Suppressor macrophage treated with lipopolysaccharide for 4 hours (primary cell): ENCODE results near the gene RBM39.
"Not testable (repeated sequence)": the region's sequence is repeated elsewhere in the genome, so short reads cannot be mapped to it uniquely, and the experiment has no call there.

Source experiments
- DNase-seq: peaks from one replicate; pipeline ENCODE4 v3.0.0-alpha.2; 2020

The RBM39 gene

GRCh38 chr20:35724321-35725230 is 17.5 kb downstream of the RBM39 start:
- DNase-seq = no peak

DNA sequence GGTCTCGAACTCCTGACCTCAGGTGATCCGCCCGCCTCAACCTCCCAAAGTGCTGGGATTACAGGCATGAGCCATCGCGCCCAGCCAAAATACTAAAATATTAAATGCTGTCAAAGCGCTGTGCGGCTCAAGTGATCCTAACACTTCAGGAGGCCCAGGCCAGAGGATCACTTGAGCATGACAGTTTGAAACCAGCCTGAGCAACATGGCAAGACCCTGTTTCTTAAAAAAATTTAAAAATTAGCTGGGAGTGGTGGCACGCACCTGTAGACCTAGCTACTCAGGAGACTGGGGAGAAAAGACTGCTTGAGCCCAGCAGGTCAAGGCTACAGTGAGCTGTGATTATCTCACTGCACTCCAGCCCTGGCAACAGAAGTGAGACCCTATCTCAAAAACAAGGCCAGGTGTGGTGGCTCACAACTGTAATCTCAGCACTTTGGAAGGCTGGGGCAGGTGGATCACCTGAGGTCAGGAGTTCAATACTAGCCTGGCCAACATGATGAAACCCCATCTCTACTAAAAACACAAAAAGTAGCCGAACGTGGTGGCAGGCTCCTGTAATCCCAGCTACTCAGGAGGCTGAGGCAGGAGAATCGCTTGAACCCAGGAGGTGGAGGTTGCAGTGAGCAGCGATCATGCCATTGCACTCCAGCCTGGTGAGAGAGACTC is 18.3 kb downstream of the RBM39 start:
- not testable (repeated sequence) for DNase-seq

GRCh38 chr20:35723275-35723639 is 18.8 kb downstream of the RBM39 start:
- DNase-seq = not testable (repeated sequence)

DNA sequence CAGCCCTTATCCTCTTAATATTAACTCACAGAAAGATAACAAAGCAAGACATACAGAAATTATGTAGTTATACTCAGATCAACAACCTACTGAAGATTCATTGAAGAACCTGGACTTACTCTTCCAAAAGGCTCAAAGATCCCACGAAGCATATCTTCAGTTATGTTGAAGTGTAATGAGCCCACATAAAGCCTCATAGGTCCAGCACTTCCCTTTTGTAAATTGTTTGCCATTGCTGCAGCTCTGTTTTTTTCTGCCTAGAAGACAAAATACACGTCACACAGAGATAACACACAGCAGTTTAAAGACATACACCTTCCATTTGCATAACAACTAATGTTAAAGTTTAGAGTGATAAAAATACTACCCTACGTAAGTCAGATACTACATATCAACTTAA is 20.4 kb downstream of the RBM39 start:
- no peak for DNase-seq

DNA sequence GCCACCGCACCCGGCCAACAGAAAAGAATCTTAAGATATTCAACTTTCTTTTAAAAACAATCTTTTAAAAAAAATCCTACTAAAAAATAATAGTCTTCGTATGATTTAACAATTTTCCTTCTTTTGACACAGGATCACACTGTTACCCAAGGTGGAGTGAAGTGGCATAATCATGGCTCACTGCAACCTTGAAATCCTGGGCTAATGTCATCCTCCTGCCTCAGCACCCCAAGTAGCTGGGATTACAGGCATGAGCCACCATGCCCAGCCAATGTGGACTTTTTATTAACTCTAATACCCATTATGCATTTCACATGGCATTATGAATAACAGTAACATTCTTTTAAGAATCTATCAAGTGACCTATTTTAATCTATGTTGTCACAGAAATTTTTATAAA is 20.8 kb downstream of the RBM39 start:
- no peak for DNase-seq

- DNase-seq = no peak
Measured at GRCh38 chr20:35720165-35721123, 21.6 kb downstream of the RBM39 start.

DNA sequence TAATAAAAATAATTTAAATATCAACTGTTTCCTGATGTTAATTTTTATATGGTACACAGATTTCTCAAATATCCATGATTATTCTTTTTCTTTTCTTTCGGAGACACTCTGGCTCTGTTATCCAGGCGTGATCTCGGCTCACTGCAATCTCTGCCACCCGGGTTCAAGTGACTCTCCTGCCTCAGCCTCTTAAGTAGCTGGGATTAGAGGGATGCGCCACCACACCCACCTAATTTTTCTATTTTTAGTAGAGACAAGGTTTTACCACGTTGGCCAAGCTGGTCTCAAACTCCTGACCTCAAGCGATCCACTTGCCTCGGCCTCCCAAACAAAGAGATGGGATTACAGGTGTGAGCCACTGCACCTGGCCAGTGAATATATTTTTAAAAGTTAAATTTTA is 22.3 kb downstream of the RBM39 start:
- DNase-seq = no peak

DNA sequence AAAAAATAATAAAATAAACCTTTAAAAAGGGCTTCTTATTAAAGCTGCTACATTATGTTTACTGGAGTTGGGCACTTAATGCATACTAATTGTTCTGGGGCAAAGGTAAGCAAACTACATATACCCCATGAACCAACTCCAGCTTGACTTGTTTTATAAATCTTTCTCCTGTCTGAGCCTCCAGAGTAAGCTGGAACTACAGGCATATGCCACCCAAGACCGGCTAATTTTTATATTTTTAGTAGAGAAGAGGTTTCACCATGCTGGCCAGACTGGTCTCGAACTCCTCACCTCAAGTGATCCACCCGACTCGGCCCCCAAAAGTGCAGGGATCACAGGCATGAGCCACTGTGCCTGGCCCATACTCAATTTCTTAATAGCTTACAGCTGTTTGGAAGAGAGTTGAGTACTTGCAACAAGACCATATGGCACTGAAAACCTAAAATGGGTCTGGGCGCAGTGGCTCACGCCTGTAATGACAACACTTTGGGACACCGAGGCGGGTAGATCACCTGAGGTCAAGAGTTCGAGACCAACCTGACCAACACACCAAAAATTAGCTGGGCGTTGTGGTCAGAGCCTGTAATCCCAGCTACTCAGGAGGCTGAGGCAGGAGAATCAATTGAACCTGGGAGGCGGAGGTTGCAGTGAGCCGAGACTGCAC is 23.0 kb downstream of the RBM39 start:
- no peak for DNase-seq

GRCh38 chr20:35718321-35718720 is 23.7 kb downstream of the RBM39 start:
- DNase-seq = not testable (repeated sequence)

DNA sequence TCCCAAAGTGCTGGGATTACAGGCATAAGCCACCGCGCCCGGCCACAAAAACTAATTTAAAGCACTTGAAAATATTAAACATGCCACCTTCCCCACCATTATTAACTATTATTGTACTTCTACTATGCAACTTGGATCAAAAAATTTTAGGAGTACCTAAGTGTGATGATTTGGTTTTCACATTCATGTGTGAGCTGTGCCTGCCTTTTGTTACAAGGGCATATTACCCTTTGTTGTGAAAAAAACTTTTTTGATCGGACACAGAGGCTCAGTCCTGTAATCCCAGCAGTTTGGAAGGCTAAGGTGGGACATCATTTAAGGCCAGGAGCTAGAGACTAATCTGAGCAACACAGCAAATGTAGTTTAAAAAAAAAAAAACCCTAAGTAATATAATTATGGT is 25.7 kb downstream of the RBM39 start:
- DNase-seq = no peak

DNA sequence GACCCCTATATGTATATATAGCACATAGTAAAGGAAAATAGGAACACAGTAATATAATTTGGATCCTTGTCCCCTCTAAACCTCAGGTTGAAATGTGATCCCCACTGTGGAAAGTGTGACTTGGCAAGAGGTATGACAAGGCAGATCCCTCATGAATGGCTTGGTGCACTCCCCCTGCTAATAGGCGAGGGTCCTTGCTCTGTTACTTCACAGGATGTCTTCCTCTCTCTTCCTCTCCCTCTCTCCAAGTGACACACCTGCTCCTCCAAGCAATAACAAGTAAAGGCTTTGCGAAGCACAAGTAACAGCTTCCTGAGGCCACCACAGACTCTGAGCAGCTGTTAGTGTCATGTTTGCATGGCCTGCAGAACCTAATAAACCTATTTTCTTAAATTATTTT is 26.4 kb downstream of the RBM39 start:
- no peak for DNase-seq

- no peak for DNase-seq
Measured at GRCh38 chr20:35714127-35714526, 27.9 kb downstream of the RBM39 start.

- not testable (repeated sequence) for DNase-seq
Measured at GRCh38 chr20:35713120-35713519, 28.9 kb downstream of the RBM39 start.

GRCh38 chr20:35711588-35712209 is 30.4 kb downstream of the RBM39 start:
- DNase-seq = no peak

DNA sequence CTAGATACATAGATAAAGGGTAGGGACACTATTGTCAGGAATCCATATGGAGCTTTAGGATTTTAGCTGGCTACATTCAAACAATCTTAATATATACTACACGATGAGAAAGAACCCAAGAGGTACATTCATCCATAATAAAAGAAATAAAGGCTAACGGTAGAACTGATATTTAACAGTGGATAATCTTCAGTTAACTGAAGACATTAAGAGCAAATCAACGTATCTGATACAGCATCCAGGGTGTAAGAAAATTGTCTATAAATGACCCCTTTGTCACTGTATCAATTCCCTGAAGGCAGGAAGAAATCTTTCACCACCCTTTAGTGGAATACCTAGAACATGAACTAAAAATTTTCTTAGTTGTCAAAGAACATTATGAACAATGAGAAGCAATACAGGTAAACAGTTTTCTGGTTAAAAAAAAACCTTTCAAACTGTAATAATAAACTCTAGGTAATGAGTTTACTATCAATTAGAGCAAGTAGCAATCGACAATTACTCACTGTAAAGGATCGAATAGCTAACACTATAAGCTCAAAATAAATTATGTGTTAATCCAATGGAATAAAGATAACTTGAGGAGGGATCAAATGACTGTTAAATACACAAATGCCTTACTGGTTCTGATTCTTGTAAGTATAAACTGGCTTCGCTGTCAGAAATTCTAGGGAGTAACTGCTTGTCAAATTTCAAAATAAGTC is 31.0 kb downstream of the RBM39 start:
- no peak for DNase-seq

- no peak for DNase-seq
Measured at GRCh38 chr20:35710039-35710438, 32.0 kb downstream of the RBM39 start.

GRCh38 chr20:35709259-35709658 is 32.8 kb downstream of the RBM39 start:
- DNase-seq = no peak

- no peak for DNase-seq
Measured at GRCh38 chr20:35708502-35708901, 33.6 kb downstream of the RBM39 start.

DNA sequence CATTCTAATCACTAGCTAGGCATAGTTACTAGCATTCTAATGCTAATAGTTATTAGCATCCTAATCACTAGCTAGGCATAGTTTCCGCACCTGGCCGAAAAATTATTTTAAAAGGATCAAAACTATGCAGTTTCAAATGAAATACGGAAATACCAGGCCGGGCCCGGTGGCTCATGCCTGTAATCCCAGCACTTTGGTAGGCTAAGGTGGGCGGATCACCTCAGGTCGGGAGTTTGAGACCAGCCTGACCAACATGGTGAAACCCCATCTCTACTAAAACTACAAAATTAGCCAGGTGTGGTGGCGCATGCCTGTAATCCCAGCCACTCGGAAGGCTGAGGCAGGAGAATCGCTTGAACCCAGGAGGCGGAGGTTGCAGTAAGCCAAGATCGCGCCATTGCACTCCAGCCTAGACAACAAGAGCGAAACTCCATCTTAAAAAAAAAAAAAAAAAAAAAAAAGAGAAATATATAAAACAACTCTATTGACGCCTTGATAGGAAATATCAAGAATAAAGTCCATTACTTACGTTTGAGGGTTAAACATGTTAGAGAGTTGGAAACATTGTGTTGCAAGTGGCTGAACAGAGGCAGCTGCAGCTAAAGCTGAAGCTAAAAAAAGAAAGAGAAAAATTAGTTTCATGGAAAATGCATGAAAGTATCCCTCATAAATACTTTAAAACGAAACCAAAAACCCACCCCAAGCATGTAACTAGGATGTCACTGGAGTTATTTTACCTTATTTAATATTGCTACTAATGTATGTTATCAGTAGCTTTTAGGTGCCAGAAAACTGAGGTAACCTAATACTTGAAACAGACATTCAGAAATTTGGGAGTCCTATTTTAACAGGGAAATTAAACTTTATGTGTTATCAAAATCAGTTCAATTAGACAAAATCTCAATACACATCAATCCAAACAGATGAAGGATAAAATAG is 35.2 kb downstream of the RBM39 start:
- DNase-seq = not testable (repeated sequence)

DNA sequence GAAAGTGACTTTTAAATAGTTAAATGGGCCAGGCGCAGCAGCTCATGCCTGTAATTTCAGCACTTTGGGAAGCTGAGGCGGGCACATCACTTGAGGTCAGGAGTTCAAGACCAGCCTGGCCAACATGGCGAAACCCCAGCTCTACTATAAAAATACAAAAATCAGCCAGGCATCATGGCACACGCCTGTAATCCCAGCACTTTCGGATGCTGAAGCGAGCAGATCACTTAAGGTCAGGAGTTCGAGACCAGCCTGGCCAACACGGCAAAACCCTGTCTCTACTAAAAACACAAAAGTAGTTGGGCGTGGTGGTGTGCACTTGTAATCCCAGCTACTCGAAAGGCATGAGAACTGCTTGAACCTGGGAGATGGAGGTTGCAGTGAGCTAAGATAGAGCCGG is 36.2 kb downstream of the RBM39 start:
- not testable (repeated sequence) for DNase-seq
